Activated T-cell treated with anti-CD3 and anti-CD28 coated beads, Interleukin-2, amount 50 U/mL, for 48 hours (primary cell): ENCODE measurements around the gene GABRG1.

Experiments
- DNase-seq, 2 experiments: peaks; one replicate each; pipeline ENCODE4 v3.0.0-alpha.2; 2020

Gene GABRG1

GRCh38 chr4:46123913-46124755 is at the start of gene GABRG1:
TSS of gene GABRG1 (minus strand) at chr4:46124054. CDS start at chr4:46123913, 141 bp downstream.
- DNase-seq: no peak

DNA sequence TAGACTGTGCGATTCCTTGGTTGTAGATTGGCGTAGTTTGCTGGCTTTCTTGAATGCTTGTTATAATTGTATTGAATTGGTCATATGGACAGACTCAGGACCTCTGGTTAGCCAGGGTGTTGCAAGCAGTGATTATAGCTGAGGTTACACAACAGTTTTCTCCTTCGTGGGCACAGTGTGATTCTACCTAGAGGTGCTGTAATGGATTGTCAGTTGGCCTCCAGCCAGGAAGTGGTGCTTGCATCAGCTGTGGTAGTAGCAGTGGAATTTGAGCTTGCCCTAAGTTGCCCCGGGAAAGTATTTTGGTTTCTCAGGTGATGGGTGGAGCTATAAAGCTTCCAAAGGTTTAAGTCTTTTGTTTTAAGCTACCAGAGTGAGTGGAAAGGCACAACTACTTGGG is 23.1 kb upstream of the GABRG1 start:
- no peak for DNase-seq

GRCh38 chr4:46131498-46132057 is 7.7 kb upstream of the GABRG1 start:
- DNase-seq: no peak

- no peak for DNase-seq
Observed at GRCh38 chr4:46124773-46125413, 1.0 kb upstream of the GABRG1 start.

DNA sequence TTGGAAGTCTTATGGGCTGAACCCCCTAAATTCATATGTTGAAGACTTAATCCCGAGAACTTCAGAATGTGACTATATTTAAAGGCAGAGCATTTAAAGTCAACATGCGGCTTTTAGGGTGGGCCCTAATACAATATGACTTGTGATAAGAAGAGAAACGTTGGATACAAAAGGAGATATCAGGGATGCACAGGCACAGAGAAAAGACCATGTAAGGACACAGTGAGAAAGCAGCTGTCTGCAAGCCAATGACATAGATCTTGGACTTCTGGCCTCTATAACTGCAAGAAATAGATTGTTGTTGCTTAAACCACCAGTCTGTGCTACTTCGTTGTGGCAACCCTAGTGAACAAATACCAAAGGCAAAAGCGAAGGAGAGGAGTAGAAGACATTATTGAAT is 42.2 kb downstream of the GABRG1 start:
- no peak for DNase-seq

DNA sequence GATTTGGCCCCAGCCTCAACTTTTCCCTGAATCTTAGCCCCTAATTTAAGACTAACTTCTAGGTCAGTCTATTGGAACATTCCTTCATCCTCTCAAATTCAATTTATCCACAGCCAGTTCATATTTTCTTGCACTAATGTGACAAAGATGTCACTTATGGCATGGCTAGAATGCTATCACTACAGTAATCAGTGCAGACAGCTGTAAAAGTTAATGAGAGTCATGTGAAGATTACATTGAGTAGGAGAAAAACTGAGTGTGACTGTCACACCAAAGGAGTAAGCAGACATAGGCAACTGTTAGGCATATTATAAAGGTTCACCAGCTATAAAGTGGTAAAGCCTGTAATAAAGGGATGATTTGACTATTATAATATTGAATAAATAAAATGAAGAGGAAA is 42.6 kb downstream of the GABRG1 start:
- no peak for DNase-seq

DNA sequence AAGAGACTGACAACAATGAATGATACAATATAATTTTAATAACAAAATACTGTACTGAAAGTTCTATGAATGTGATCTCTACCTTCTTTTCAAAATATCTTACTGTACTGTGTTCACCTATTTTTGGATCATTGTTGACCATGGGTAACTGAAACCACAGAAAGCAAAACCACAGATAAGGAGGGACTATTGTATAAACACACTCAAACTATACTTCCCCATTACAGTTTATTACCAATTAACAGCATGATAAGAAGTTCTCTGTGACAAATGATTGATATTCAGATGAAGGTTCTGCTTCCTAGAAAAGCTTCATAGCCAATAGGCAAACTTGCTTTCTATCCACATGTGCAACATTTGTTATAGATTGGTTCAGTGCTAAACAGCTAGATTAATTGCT is 50.1 kb downstream of the GABRG1 start:
- DNase-seq: no peak

- no peak for DNase-seq
Observed at GRCh38 chr4:46051392-46051791, 72.5 kb downstream of the GABRG1 start.

- DNase-seq: no peak
Observed at GRCh38 chr4:46032056-46032455, 91.8 kb downstream of the GABRG1 start.

DNA sequence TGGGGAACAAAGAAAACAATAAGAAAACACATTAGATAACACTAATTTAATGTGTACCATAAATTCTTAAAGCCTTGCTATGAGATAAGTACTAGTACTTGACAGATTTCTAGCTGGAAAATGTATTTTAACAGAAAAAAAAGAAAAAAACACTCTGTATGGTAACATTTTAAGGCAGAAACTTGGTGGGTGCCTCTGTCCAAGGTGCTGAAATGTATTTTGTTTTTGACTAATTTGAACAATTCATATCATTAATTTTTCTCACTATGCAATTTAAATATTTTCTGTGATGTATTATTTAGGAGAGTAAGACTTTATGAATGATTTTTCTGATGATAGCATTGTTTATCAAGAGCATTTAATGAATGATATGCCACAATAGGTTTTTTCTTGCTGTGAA is 107.5 kb downstream of the GABRG1 start:
- no peak for DNase-seq

GRCh38 chr4:45992728-45993127 is 131.1 kb downstream of the GABRG1 start:
- DNase-seq: no peak

DNA sequence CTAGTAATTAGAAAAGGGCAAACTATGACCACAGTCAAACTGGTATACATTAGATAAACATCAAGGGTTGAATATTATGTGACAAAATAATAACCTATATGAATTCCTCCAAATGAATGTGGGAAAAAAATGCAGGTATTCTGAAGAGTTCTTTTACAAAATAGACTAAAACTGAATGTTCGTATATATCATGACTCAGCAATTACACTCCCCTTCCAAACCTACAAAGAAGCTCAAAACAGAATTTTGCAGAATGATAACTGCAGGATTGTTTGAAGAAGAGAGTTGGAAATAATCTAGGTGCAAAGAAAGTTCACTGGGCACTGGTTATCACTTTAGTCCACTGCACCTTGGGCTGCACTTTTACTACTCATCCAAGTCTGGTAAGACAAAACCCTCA is 134.1 kb downstream of the GABRG1 start:
- no peak for DNase-seq

GRCh38 chr4:45987858-45988257 is 136.0 kb downstream of the GABRG1 start:
- DNase-seq: no peak
